Activated T-helper 9 cell treated with anti-CD3 and anti-CD28 coated beads, Interleukin-2, amount 50 U/mL, for 16 hours (primary cell): ENCODE measurements around the gene SLC16A7.
"Not testable (repeated sequence)": the region's sequence is repeated elsewhere in the genome, so short reads cannot be mapped to it uniquely, and the experiment has no call there.

ENCODE experiments used
- DNase-seq: peaks from one replicate; pipeline ENCODE4 v3.0.0-alpha.2; 2020; ENCODE audit warnings: low read depth

SLC16A7 gene

GRCh38 chr12:59736359-59736758, 140.5 kb downstream of the SLC16A7 start:
- DNase-seq: no peak

- no peak for DNase-seq
These were observed 141.0 kb downstream of the SLC16A7 start for GRCh38 chr12:59736786-59737185.

GRCh38 chr12:59737725-59738463, 142.1 kb downstream of the SLC16A7 start:
- DNase-seq: no peak

- no peak for DNase-seq
These were observed 147.0 kb downstream of the SLC16A7 start for GRCh38 chr12:59742841-59743240.

GRCh38 chr12:59744564-59744963, 148.7 kb downstream of the SLC16A7 start:
- DNase-seq: no peak

GRCh38 chr12:59751091-59751490, 155.3 kb downstream of the SLC16A7 start:
- not testable (repeated sequence) for DNase-seq

- DNase-seq: no peak
These were observed 165.7 kb downstream of the SLC16A7 start for GRCh38 chr12:59761542-59761941.

GRCh38 chr12:59763835-59764234, 168.0 kb downstream of the SLC16A7 start:
- no peak for DNase-seq

GRCh38 chr12:59768031-59768430, 172.2 kb downstream of the SLC16A7 start:
- DNase-seq: no peak

GRCh38 chr12:59780605-59781135, 184.8 kb downstream of the SLC16A7 start:
- DNase-seq: no peak

GRCh38 chr12:59787610-59788009, 191.8 kb downstream of the SLC16A7 start:
- no peak for DNase-seq

GRCh38 chr12:59792647-59793046, 196.8 kb downstream of the SLC16A7 start:
- no peak for DNase-seq

- no peak for DNase-seq
These were observed 207.9 kb downstream of the SLC16A7 start for GRCh38 chr12:59803735-59804134.

- DNase-seq: no peak
These were observed 212.6 kb downstream of the SLC16A7 start for GRCh38 chr12:59808317-59808910.

GRCh38 chr12:59811991-59812390, 216.2 kb downstream of the SLC16A7 start:
- DNase-seq: no peak

- no peak for DNase-seq
These were observed 216.9 kb downstream of the SLC16A7 start for GRCh38 chr12:59812716-59813115.

- no peak for DNase-seq
These were observed 224.8 kb downstream of the SLC16A7 start for GRCh38 chr12:59820594-59821011.

GRCh38 chr12:59823567-59823966, 227.7 kb downstream of the SLC16A7 start:
- DNase-seq: no peak

GRCh38 chr12:59827767-59828166, 231.9 kb downstream of the SLC16A7 start:
- DNase-seq: no peak

GRCh38 chr12:59828521-59828920, 232.7 kb downstream of the SLC16A7 start:
- no peak for DNase-seq

- no peak for DNase-seq
These were observed 237.6 kb downstream of the SLC16A7 start for GRCh38 chr12:59833408-59833807.

GRCh38 chr12:59834659-59835474, 239.0 kb downstream of the SLC16A7 start:
- DNase-seq: no peak
